ENCODE data around the gene AGPAT2.

DNA sequence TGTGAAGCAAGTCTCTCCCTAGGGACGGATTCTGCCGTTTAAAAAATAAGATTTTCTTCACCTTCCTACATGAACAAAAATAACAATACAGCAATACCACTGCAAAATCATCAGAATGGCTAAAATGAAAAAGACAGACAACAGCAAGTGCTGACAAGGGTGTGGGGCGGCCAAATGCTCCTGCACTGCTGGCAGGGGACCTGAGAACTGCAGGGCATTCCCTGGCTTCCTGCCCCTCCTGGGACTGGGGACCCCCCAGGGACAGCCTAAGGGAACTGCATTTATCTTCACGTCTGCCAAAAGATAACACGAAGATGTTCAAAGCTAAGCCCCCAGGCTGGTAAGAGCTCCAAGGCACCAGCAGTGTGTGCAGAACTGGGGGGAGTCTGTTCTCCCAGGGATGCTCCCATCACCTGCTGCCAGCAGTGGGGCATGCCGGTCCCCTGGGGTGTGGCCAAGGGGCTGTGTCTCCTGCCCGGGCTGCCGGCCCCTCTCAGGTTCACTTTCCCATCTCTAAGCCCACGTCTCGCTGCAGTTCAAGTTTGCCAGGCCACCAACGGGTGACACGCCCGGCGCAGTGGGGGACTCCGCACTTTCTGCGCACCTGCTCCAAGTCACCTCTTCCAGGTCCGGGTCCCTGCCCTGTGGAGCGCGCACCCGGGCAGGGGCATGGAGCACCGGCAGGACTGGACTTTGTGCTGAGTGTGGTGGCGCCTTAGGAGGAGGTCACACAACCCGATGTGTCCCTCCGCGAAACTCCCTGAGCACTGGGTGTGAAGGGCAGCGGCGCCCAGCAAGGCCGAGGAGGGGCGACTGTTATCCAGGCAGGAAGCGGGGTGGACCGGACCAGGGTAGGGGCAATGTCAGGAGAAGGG is 29.0 kb downstream of the AGPAT2 start:
- TF ChIP-seq, protein P1, sequence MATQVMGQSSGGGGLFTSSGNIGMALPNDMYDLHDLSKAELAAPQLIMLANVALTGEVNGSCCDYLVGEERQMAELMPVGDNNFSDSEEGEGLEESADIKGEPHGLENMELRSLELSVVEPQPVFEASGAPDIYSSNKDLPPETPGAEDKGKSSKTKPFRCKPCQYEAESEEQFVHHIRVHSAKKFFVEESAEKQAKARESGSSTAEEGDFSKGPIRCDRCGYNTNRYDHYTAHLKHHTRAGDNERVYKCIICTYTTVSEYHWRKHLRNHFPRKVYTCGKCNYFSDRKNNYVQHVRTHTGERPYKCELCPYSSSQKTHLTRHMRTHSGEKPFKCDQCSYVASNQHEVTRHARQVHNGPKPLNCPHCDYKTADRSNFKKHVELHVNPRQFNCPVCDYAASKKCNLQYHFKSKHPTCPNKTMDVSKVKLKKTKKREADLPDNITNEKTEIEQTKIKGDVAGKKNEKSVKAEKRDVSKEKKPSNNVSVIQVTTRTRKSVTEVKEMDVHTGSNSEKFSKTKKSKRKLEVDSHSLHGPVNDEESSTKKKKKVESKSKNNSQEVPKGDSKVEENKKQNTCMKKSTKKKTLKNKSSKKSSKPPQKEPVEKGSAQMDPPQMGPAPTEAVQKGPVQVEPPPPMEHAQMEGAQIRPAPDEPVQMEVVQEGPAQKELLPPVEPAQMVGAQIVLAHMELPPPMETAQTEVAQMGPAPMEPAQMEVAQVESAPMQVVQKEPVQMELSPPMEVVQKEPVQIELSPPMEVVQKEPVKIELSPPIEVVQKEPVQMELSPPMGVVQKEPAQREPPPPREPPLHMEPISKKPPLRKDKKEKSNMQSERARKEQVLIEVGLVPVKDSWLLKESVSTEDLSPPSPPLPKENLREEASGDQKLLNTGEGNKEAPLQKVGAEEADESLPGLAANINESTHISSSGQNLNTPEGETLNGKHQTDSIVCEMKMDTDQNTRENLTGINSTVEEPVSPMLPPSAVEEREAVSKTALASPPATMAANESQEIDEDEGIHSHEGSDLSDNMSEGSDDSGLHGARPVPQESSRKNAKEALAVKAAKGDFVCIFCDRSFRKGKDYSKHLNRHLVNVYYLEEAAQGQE (IDR thresholded peaks at IDR 0.05; ENCODE audit: low read depth, low read length) = no peak
- TF ChIP-seq RAD21 (IDR thresholded peaks at IDR 0.05; ENCODE audit: low read length) (no peak), GABPA (IDR thresholded peaks at IDR 0.05; ENCODE audit: low read depth) (no peak), RCOR1 (IDR thresholded peaks at IDR 0.05; ENCODE audit: low read length) (no peak), FOXM1 (IDR thresholded peaks at IDR 0.05; ENCODE audit: low read depth) (no peak), MXI1 (IDR thresholded peaks at IDR 0.05; ENCODE audit: low read depth, low read length) (no peak)
- TF ChIP-seq, protein P2, sequence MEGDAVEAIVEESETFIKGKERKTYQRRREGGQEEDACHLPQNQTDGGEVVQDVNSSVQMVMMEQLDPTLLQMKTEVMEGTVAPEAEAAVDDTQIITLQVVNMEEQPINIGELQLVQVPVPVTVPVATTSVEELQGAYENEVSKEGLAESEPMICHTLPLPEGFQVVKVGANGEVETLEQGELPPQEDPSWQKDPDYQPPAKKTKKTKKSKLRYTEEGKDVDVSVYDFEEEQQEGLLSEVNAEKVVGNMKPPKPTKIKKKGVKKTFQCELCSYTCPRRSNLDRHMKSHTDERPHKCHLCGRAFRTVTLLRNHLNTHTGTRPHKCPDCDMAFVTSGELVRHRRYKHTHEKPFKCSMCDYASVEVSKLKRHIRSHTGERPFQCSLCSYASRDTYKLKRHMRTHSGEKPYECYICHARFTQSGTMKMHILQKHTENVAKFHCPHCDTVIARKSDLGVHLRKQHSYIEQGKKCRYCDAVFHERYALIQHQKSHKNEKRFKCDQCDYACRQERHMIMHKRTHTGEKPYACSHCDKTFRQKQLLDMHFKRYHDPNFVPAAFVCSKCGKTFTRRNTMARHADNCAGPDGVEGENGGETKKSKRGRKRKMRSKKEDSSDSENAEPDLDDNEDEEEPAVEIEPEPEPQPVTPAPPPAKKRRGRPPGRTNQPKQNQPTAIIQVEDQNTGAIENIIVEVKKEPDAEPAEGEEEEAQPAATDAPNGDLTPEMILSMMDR (IDR thresholded peaks at IDR 0.05) = no peak
- TF ChIP-seq, protein P3, sequence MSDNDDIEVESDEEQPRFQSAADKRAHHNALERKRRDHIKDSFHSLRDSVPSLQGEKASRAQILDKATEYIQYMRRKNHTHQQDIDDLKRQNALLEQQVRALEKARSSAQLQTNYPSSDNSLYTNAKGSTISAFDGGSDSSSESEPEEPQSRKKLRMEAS (IDR thresholded peaks at IDR 0.05; ENCODE audit: low read depth) = no peak
- TF ChIP-seq, protein P4, sequence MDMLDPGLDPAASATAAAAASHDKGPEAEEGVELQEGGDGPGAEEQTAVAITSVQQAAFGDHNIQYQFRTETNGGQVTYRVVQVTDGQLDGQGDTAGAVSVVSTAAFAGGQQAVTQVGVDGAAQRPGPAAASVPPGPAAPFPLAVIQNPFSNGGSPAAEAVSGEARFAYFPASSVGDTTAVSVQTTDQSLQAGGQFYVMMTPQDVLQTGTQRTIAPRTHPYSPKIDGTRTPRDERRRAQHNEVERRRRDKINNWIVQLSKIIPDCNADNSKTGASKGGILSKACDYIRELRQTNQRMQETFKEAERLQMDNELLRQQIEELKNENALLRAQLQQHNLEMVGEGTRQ (IDR thresholded peaks at IDR 0.05; ENCODE audit: borderline replicate concordance, low read depth, low read length) = no peak
- TF ChIP-seq, protein P5, sequence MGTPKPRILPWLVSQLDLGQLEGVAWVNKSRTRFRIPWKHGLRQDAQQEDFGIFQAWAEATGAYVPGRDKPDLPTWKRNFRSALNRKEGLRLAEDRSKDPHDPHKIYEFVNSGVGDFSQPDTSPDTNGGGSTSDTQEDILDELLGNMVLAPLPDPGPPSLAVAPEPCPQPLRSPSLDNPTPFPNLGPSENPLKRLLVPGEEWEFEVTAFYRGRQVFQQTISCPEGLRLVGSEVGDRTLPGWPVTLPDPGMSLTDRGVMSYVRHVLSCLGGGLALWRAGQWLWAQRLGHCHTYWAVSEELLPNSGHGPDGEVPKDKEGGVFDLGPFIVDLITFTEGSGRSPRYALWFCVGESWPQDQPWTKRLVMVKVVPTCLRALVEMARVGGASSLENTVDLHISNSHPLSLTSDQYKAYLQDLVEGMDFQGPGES (IDR thresholded peaks at IDR 0.05; ENCODE audit: low read depth, low read length) = no peak
